Peyer's patch (tissue), 4 donors: ENCODE results near the gene SLCO1B3. TPM values are rescaled to one million over a fixed set of nuclear protein-coding genes. Genes with fewer than 3 reads are reported as not detected.
"Not testable (repeated sequence)": the region's sequence is repeated elsewhere in the genome, so short reads cannot be mapped to it uniquely, and the experiment has no call there.

Experiments
- DNase-seq, 3 donors: peaks; one replicate each; pipeline ENCODE4 v3.0.0-alpha.2; 2017 to 2019
- H3K27ac ChIP-seq, 4 donors: fragments of 200-600 bp; sonication (generic); one replicate each; pipeline ENCODE4 v1.5.1; 2016 to 2019
- H3K27me3 ChIP-seq, 2 donors: fragments of 200-600 bp; sonication (generic); one replicate each; pipeline ENCODE4 v1.5.1; 2019
- H3K36me3 ChIP-seq, 3 donors: fragments of 200-600 bp; sonication (generic); one replicate each; pipeline ENCODE4 v1.5.1; 2016 to 2019
- H3K4me1 ChIP-seq, 4 donors: fragments of 200-600 bp; sonication (generic); one replicate each; pipeline ENCODE4 v1.5.1; 2016 to 2019
- H3K4me3 ChIP-seq, 4 donors: fragments of 200-600 bp; sonication (generic); 1 replicate in 3 of 4; 2 replicates in 1 of 4; pipeline ENCODE4 v1.5.1; 2016 to 2019; ENCODE audit warnings: mild to moderate bottlenecking in 1 of 4
- H3K9me3 ChIP-seq, 4 donors: fragments of 200-600 bp; sonication (generic); one replicate each; pipeline ENCODE4 v1.5.1; 2016 to 2019; ENCODE audit warnings: mild to moderate bottlenecking in 1 of 4
- POLR2A ChIP-seq, 2 donors: fragments of 450-650 bp; IDR thresholded peaks; one replicate each; pipeline ENCODE4 v1.5.1; 2017; ENCODE audit warnings: antibody characterized with exemption in 2 of 2, mild to moderate bottlenecking in 2 of 2, moderate library complexity in 2 of 2
- total RNA-seq, 4 donors: library from RNA; depleted of rRNA; stranded (reverse); fragments of >200 nt; gene quantifications; one replicate each; pipeline ENCODE4 v1.1.0, GENCODE V29; 2016
- TF ChIP-seq, protein P1 (sequence below), 6 experiments: fragments of 450-650 bp in 4 of 6; fragments of 200-600 bp in 2 of 6; sonication (generic) in 1 of 6; IDR thresholded peaks; one replicate each; pipeline ENCODE4 v1.5.1; 2017 to 2019; ENCODE audit warnings: antibody characterized with exemption in 6 of 6, mild to moderate bottlenecking in 3 of 6, moderate library complexity in 1 of 6

The SLCO1B3 gene, protein sequence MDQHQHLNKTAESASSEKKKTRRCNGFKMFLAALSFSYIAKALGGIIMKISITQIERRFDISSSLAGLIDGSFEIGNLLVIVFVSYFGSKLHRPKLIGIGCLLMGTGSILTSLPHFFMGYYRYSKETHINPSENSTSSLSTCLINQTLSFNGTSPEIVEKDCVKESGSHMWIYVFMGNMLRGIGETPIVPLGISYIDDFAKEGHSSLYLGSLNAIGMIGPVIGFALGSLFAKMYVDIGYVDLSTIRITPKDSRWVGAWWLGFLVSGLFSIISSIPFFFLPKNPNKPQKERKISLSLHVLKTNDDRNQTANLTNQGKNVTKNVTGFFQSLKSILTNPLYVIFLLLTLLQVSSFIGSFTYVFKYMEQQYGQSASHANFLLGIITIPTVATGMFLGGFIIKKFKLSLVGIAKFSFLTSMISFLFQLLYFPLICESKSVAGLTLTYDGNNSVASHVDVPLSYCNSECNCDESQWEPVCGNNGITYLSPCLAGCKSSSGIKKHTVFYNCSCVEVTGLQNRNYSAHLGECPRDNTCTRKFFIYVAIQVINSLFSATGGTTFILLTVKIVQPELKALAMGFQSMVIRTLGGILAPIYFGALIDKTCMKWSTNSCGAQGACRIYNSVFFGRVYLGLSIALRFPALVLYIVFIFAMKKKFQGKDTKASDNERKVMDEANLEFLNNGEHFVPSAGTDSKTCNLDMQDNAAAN
- total RNA-seq = not detected

DNA sequence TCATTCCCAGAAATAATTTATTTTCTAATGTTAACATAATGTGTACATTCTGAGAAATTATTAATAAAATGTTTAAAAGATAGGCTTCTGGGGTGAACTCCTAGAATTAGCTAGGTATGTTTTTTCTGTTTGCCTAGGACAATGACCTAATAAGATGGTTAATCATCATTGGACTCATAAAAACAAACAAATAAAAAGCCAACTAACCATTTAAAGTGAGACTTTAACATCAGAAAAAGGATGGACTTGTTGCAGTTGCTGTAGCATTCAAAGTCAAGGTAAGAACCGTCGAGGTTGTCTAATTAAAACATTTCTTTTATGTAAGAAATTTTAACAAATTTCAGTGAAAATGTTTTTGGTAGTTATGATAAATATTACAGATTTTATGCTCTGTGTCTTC lies at the start of gene SLCO1B3:
TSS of gene SLCO1B3 (plus strand) at position 219 of the 400 bp plus-strand sequence. CDS start 5,034 bp downstream, outside the sequence.
- no peak for TF ChIP-seq POLR2A (IDR thresholded peaks at IDR 0.05)
- TF ChIP-seq, protein P1, sequence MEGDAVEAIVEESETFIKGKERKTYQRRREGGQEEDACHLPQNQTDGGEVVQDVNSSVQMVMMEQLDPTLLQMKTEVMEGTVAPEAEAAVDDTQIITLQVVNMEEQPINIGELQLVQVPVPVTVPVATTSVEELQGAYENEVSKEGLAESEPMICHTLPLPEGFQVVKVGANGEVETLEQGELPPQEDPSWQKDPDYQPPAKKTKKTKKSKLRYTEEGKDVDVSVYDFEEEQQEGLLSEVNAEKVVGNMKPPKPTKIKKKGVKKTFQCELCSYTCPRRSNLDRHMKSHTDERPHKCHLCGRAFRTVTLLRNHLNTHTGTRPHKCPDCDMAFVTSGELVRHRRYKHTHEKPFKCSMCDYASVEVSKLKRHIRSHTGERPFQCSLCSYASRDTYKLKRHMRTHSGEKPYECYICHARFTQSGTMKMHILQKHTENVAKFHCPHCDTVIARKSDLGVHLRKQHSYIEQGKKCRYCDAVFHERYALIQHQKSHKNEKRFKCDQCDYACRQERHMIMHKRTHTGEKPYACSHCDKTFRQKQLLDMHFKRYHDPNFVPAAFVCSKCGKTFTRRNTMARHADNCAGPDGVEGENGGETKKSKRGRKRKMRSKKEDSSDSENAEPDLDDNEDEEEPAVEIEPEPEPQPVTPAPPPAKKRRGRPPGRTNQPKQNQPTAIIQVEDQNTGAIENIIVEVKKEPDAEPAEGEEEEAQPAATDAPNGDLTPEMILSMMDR (IDR thresholded peaks at IDR 0.05) = no peak
- no peaks in the 10 kb centered on the region for H3K9me3 ChIP-seq

DNA sequence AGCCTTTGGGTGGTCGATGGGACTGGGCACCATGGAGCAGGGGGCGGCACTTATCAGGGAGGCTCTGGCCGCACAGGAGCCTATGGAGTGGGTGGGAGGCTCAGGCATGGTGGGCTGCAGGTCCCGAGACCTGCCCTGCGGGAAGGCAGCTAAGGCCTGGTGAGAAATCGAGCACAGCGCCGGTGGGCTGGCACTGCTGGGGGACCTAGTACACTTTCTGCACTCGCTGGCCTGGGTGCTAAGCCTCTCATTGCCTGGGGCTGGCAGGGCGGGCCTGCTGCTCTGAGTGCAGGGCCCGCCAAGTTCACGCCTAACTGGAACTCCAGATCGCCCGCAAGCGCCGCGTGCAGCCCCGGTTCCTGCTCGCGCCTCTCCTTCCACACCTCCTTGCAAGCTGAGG lies 33.1 kb upstream of the SLCO1B3 start:
- Histone ChIP-seq H3K36me3 (no peaks in the 10 kb centered on the region), H3K27me3 (no peaks in the 10 kb centered on the region), H3K4me3 (no peak overlapping the region), H3K9me3 (peaks cover 0 to 3% (median 0%) of the 10 kb centered on the region in 4 donors), H3K27ac (no peak overlapping the region), H3K4me1 (no peaks in the 10 kb centered on the region)
- no peak for DNase-seq
- TF ChIP-seq POLR2A (IDR thresholded peaks at IDR 0.05) = no peak
- TF ChIP-seq, protein P1 (IDR thresholded peaks at IDR 0.05) = no peak

More for the DNA sequence above, at the start of gene SLCO1B3:
- no peak within 1 kb of the TSS for H3K4me3 ChIP-seq
- no peaks in the 10 kb centered on the region for H3K36me3 ChIP-seq
- no peaks in the 10 kb centered on the region for H3K27me3 ChIP-seq
- no peak for DNase-seq
- no peak within 1 kb of the TSS for H3K27ac ChIP-seq
- H3K4me1 ChIP-seq = no peaks in the 10 kb centered on the region

DNA sequence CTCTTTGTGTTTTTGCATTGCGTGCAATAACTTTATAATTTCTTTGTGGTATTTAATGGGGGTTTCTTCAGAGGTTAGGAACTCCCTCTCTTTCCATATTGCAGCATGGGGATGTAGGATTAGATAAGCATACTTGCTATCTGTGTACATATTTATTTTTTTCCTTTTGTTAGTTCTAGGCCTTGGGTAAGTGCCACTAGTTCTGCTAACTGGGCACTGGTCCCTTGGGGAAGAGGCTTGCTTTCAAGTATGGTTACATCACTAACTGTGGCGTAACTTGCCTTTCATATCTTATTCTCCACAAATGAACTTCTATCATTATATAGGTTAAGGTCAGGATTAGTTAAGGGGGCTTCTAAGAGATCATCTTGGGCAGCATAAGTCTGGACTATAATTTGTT lies 31.5 kb upstream of the SLCO1B3 start:
- TF ChIP-seq, protein P1 (IDR thresholded peaks at IDR 0.05) = no peak
- no peak for TF ChIP-seq POLR2A (IDR thresholded peaks at IDR 0.05)
- peaks cover 0 to 3% (median 0%) of the 10 kb centered on the region in 4 donors for H3K9me3 ChIP-seq
- no peak overlapping the region for H3K27ac ChIP-seq
- no peak for DNase-seq
- H3K4me3 ChIP-seq = no peak overlapping the region
- no peaks in the 10 kb centered on the region for H3K36me3 ChIP-seq
- H3K4me1 ChIP-seq = no peaks in the 10 kb centered on the region
- no peaks in the 10 kb centered on the region for H3K27me3 ChIP-seq

DNA sequence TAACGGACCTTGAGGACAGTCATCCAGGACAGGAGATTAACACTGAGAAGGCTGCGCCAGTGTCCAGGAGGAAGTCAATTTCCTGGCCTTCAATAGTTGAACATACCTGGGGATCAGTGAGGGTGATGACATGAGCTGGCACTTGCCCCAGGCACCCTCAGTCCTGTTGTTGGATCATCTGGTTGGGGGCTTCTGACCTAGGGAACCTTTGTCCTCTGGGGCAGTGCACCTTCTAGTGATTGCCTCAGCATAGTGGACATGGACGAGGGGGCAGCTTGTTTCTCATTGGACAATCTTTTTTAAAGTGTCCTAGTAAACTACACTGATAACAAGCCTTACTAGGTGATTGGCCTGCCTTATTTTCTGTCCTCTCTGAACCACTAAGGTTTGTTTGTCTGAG lies 30.5 kb upstream of the SLCO1B3 start:
- DNase-seq, H3K4me1 ChIP-seq, H3K36me3 ChIP-seq, H3K27me3 ChIP-seq, H3K27ac ChIP-seq, H3K4me3 ChIP-seq, H3K9me3 ChIP-seq: not testable (repeated sequence)

DNA sequence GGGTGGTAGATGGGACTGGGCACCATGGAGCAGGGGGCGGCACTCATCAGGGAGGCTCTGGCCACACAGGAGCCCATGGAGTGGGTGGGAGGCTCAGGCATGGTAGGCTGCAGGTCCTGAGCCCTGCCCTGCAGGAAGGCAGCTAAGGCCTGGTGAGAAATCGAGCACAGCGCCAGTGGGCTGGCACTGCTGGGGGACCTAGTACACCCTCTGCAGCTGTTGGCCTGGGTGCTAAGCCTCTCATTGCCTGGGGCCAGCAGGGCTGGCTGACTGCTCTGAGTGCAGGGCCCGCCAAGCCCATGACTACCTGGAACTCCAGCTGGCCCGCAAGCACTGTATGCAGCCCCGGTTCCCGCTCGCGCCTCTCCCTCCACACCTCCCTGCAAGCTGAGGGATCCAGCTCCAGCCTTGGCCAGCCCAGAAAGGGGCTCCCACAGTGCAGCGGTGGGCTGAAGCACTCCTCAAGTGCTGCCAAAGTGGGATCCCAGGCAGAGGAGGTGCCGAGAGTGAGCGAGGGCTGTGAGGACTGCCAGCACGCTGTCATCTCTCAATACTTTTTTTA lies 26.6 kb upstream of the SLCO1B3 start:
- not testable (repeated sequence) for H3K9me3 ChIP-seq, H3K4me3 ChIP-seq, H3K36me3 ChIP-seq, H3K27me3 ChIP-seq, H3K27ac ChIP-seq, DNase-seq, H3K4me1 ChIP-seq

DNA sequence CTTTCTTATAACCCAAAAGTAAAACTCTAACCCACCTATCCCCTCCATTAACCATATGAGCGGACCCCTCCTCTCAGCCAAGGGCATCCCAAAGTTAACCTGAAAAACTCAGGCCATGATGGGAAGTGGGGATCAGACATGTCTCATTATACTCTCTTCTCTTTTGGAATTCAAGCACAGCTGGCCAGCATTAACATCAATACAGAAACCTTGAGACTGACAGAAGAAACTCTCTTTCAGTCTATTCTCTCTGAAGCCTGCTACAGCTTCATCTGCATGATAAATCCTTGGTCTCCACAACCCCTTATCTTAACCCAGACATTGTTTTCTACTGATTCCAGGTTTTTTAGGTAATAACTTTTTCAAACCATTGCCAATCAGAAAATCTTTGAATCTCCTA lies 17.5 kb upstream of the SLCO1B3 start:
- Histone ChIP-seq H3K9me3 (no peaks in the 10 kb centered on the region), H3K4me1 (no peaks in the 10 kb centered on the region), H3K36me3 (no peaks in the 10 kb centered on the region), H3K27me3 (no peaks in the 10 kb centered on the region), H3K4me3 (no peak overlapping the region), H3K27ac (no peak overlapping the region)
- no peak for DNase-seq
- no peak for TF ChIP-seq POLR2A (IDR thresholded peaks at IDR 0.05)
- TF ChIP-seq, protein P1 (IDR thresholded peaks at IDR 0.05) = no peak
